GM12872 (cell line): ENCODE data around the gene KSR2.

Experiments
- CTCF ChIP-seq: IDR thresholded peaks from 3 replicates; pipeline ENCODE4 v1.5.1; 2011; ENCODE audit warnings: low read depth, mild to moderate bottlenecking, low read length, moderate library complexity; ENCODE audit not compliant: insufficient read depth

The KSR2 gene

GRCh38 chr12:117863002-117863709 is 105.6 kb downstream of the KSR2 start:
- no peak for TF ChIP-seq CTCF

GRCh38 chr12:117861691-117862090 is 107.1 kb downstream of the KSR2 start:
- no peak for TF ChIP-seq CTCF

DNA sequence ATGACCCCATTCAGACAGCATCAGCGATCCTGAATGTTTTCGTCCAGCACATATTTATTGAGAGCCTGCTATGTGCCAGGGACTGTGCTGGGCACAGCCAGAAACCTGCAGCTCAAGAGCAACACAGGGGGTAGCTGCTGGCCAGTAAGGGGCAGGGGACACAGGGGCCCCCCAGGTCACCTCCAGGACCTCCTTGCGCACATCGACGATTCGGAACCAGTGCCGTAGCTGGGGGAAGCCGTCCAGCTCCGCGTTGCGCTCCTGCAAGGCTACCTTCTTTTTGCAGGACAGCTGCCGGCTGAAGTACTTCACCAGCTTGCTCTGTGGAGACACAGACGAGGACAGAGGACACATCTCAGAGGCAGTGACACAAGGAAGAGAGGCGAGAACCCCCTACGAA is 108.7 kb downstream of the KSR2 start:
- TF ChIP-seq CTCF: no peak

DNA sequence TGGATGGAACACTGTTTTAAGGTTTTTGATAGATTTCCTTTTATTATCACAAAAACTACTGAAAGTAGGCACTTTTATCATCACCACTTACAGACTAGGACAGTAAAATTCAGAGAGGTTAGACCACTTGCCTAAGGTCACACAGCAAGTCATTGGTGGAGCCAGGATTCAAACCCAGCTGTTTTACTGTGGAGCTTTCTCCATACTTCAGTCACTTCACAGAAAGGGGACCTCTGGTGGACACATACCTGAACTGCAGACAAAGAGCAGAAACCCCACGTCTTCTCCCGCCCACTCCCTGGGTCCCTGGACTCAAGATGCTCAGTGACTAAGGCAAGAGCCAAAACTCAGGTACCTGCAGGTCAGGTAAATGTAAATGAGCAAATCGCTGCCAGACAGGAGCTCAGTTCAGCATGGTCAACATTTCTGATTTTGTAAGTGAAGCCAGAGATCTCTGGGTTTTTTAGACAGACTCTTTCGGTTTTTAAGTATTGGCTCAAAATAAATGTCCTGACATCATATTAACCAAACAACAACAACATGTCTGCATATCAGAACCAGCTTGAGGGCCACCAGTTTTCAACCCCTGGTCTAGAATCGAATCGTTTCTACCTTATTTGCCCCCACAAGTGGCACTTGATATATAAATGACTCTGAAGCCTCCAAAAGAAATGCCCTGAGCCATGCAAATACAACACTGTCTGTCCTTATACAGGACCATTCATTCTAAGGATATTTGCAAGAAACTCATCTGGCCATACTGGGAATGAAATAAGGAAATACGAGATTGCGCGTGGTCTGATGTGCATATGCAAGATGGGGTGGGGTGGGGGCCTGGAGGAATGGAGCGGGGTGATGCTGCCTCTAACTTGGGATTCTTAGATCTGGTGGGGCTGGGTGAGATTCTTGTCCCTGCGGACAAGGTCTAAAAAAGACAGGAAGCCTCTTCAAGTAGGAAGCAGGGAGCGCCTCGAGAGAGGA is 110.9 kb downstream of the KSR2 start:
- TF ChIP-seq CTCF: peak; percentile 86

DNA sequence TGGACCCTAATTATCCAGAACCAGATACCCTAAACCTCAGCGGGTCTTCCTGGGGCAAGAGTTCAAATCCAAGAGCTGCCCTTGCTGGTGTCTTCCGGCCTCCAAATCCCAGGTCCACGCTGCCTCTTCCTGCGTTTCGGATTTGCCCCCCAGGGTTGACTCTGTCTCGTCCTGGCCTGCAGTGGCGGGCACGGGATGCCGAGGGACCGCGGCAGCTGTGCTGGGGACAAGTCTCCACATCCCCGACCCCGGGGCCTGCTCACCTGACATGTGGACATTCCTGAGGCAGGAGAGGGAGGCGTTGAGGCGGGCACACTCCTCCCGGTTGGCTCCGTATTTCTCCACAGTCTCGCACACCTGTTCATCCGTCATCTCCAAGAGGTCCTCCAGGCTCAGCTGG is 113.6 kb downstream of the KSR2 start:
- no peak for TF ChIP-seq CTCF

- peak; percentile 79 for TF ChIP-seq CTCF
Measured at GRCh38 chr12:117854339-117855012, 114.3 kb downstream of the KSR2 start.

DNA sequence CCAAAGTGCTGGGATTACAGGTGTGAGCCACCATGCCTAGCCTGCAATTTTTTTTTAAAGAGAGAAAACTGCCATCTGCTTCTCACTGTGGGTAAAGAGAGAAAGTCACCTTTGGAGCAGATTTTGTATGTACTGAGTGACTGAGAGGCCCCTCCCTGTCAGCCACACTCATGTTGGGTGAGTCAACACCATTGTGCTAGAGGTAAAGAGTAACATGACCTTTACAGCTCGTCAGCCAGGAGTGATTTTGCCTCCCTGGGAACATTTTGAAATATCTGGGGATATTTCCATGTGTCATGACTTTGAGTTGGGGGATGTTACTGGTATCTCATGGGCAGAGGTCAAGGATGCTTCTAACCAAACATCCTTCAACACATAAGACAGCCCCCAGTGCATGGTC is 115.2 kb downstream of the KSR2 start:
- TF ChIP-seq CTCF: no peak
